Endometrial microvascular endothelial cells (primary cell): ENCODE results near the gene YAF2. TPM values are rescaled to one million over a fixed set of nuclear protein-coding genes. Genes with fewer than 3 reads are reported as not detected.

Experiments
- in situ Hi-C: cut with HindIII; loops from 2 replicates; pipeline ENCODE4 v1.10.0; 2017; ENCODE audit warnings: low sequenced_read_pairs, low pct_unique_long_range_greater_than_20kb; ENCODE audit errors: inconsistent ontology term
- total RNA-seq: library from RNA; depleted of rRNA; stranded (reverse); fragments of >200 nt; gene quantifications from one replicate; pipeline ENCODE4 v1.2.3, GENCODE V29; 2015; ENCODE audit errors: inconsistent ontology term

Gene YAF2
- total RNA-seq, 1 donor from 2014 or later: 11.7 TPM

DNA sequence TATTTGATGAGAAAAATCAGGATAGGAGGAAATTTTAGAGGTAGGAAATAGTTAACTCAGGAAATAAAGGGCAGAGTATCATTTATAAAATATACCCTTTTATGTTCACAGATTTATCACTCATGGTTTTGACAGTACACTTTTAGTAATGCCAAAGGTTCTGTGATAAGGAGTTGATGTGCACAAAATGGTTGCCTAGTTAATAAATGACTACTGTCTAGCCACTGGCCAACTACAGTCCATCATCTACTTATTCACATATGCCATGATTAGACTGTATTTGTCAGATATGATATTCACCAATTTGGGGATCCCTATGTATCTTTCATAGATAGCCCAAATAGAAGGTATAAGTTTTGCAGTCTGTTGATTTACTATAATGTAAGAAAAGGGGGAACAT, 74.1 kb downstream of the YAF2 start:
- in situ Hi-C loops: no loop called here

DNA sequence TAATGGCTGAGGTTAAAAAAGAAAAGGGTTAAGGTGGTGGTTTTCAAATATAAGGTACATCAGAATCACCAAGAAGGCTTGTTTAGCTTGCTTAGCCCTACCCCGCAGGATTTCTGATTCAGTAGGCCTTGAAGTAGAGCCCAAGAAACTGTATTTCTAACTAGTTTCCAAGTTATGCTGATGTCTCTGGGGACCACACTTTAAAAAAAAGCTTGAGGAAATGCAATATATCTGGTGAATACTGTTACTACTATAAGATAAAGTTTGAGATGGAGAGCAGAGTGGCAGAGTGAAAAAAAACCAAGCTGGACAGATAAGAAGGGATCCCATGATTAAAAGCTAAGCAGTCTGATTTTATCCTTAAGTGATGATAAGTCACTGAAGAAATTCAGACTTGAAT, 75.1 kb downstream of the YAF2 start:
- in situ Hi-C loops: no loop called here

DNA sequence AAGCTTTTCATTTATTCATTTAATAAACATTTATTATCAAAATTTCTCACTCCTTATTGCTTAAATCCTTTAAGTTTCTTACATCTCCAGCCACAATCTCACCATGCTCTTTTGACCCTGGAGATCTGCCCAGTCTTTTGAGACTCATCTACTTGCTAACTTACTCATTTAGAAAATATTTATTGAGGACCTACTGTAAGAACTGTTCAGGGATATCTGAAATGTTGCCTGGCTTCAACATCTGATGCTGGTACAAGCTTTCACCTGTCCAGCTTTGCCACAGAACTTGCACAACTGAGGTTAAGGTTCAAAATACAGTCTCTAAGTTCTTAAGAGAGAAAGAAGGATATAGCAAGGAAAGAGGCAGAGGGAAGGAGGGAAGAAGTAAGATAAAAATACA, 75.9 kb downstream of the YAF2 start:
- in situ Hi-C loops: no loop called here

DNA sequence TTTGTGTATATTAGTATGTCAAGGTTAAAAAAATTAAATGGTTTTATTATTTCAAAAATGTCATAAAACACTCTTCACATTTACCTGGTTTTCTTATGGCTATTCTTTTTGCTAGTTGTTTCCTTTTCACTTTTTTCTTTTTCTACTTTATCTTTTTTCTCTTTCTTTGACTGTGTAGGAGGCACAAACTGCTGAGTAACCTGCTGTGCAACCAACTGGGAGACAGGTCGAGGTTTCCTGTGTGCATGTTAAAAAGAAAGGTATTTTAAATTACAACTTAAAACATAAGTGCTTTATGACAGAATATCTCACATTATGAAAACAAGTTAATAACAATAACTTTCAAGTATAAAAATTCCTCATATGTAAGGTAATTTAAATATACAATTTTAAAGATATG, 76.5 kb downstream of the YAF2 start:
- in situ Hi-C loops: no loop called here

DNA sequence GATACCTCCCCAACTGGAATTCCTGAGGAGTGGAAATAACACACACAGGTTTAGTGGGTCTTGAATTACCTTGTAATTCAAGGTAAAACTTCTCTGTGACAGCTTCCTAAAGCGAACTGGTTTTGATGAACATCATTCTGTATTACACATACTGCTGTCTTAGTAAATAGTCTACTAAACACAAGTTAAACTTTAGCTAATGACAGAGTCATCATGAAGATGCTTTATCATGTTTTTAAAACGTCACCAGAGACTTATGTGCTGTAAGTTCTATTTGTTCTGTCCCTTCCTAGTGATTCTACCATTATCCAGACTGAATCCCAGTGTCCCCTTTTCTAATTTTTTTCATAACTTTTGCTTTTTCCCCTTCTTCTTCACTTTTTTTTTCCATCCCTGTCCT, 81.8 kb downstream of the YAF2 start:
- in situ Hi-C loops: loop anchor here (10.0 kb wide), 1 partner anchor 169 kb away; the partner anchor contains the start of genes PPHLN1 and ZCRB1

DNA sequence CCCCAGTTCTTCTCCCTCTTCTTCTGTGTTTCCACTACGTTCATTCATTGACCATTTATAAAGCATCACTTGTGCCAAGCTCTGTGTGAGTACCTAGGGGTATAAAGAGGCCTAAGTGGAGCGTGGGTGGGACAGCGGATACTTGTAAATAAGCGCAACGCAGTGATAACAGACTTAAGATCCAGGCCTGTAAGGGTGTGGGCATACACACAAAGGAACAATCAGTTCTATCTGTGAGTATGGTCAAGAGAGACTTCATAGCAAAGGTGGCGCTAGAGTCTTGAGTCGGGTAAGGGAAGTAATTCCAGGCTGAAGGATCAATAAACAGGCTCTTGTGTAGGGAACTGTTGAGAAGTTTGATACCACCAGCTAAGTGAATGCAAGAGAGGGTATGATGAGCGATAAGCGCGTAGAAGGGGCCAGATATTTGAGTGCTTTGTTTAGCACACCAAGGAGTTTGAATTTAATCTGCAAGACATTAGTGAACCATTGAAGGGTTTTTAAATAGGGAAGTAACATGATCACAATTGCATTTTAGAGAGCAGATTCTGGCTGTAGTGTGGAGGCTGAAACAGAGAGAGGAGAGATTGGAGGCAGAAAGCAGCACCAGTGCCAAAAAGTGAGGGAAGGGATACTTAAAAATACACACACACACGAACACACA, 92.4 kb downstream of the YAF2 start:
- in situ Hi-C loops: no loop called here

DNA sequence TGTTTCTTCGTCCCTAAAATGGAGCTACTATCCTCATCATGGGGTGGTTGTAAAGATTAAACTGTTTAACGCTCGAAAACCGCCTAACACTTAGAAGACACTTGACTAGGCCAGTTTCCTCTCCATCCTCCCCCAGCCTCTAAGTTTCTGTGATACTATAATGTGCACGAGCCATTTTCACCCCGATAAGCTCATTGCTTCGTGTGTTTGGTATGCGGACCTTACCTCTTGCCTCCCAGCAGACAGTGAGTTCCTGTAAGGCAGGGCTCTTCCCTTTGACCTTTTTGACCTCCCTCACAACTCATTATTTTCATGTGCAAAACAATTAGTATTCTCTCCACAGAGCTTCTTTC, 92.9 kb downstream of the YAF2 start:
- in situ Hi-C loops: no loop called here

DNA sequence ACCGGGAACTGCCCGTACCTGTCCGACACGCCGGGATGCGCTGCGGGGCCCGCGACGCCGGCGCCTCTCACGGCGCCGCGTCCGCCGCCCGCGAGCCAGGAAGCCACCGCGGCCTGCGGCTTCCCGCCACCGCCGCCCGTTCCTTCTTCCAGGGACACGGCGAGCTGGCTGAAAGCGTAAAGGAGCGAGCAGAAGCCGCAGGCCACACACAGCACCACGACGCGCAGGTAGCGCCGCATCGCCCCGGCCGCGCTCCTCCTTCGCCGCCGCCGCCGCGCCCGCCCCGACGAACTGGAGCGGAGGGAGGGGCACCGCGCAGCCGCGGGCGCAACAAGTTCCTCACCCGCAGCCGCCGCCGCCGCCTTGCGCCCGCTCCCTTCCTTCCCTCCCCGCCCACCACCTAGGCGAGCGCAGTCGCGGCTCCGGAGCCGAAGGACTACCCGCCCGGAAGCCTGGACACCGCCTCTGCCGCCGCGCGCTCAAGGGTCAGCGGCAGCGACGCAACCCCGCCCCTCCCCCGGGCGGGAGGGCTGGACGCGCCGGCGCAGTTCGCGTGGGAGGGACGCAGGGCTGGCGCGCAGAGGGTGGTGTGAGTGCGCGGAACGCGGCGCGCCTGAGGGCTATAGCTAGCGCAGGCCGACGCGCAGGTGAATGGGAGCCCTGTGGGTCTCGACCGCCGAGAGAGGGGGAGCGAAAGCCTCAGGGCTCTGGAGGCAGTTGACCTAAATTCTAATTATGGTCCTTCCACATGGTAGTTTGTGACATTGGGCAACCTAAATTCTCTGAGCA, 93.4 kb downstream of the YAF2 start, which contains the start of gene GXYLT1:
Gene GXYLT1, minus strand, starts transcription at position 467 of the 789 bp plus-strand sequence. Its CDS starts 228 bp downstream, at position 239.
- in situ Hi-C loops: no loop called here

DNA sequence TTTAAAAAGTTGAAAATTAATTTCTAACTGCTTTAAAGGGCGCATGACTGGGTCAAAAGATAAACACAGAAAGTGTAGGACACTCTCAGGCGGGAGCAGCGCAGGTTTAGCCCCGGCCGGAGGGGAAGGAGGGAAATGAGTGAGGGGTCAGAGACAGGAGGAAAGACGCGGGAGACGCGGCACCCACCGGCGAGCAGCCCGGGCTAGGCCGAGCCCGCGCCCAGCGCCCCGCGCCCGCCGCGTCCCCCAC, 94.0 kb downstream of the YAF2 start:
- in situ Hi-C loops: no loop called here

DNA sequence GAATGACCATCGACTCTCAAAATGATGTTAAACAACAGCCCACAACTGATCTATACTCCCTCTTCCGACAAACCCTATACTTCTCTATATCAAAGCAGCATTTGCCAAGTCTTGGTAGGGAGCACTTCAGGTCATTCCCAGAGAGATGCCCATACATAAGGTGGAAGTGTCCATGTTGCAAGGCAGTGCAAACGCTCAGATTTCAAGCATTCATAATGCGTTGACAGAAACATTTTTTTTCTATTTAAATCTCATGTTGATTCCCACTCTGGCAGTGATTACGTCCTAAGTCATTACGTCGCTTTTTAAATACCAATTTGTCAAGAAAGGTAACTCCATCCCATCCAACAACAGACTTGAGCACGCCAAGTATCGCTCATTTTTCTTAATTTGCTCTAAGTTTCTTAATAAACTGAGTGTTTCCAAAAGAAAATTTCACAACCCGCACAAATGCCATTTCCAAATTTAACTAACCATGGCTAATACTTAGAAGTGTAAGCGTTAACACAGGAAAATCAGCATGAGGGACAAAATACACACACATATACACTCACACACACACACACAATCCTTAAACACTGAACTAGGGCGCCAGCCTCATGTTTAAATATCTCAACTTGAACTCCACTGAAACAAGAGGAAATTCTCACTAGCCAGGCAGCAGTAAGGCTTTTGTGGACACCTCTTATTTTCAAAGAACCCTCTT, 94.4 kb downstream of the YAF2 start:
- in situ Hi-C loops: no loop called here

DNA sequence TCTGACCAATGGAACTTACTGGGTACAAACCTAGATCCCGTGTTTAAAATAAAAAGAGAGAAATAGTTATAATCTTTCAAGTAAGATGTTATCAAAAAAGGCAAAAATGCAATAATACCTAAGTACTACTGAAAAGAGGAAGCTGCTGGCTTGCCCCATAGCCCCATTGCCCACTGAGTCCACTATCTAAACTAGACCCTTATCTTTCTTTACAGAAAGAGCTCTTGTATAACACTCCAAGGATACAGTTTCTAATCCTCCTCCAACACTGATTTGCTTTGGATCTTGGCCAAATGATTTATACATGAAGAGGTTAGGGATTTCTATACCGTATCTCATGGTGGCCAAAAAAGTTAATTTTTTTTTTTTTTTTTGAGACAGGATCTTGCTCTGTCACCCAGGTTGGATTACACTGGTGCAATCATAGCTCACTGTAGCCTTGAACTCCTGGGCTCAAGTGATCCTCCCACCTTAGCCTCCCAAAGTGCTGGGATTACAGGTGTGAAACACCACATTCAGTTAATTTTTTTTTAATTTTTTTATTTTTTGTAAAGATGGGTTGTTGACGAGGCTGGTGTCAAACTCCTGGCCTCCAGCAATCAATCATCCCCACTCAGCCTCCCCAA, 96.0 kb downstream of the YAF2 start:
- in situ Hi-C loops: no loop called here

DNA sequence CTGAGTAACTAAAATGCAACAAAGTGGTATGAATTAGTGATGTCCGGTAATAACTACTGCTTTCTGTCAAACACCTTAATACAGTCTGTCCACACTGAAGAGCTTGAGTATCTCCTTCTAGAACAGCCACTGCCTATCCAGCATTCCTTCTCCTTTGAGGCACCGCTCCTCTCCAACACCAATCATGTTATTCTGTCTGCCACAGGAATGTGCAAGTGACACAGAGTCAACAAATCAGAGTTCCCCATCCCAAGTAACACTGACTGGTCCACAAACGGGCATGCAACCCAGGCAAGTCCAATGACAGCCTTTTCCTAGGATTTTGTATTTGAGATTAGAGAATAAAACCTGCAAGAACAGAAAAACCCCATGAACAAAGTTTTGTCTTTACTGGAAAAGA, 97.1 kb downstream of the YAF2 start:
- in situ Hi-C loops: no loop called here

DNA sequence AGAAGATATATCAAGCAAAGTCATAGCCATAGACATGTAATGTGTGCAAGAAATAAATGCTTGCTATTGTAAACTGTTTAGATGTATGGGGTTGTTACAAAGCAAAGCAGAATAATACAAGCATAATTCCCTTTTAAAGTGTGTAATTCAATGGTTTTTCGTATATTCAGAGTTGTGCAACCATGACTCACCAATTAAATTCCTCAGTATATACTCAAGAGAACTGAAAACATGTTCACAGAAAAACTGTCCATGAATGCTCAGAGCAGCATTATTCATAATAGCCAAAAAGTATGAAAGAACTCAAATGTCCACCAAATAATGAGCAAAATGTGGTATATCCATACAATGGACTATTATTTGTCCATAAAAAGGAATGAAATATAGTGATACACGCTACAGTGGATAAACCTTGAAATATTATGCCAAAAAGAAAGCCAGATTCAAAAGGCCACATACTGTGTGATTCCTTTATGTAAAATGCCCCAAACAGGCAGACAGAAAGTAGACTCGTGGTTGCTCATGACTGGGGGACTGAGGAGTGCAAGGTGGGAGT, 102.7 kb downstream of the YAF2 start:
- in situ Hi-C loops: no loop called here

DNA sequence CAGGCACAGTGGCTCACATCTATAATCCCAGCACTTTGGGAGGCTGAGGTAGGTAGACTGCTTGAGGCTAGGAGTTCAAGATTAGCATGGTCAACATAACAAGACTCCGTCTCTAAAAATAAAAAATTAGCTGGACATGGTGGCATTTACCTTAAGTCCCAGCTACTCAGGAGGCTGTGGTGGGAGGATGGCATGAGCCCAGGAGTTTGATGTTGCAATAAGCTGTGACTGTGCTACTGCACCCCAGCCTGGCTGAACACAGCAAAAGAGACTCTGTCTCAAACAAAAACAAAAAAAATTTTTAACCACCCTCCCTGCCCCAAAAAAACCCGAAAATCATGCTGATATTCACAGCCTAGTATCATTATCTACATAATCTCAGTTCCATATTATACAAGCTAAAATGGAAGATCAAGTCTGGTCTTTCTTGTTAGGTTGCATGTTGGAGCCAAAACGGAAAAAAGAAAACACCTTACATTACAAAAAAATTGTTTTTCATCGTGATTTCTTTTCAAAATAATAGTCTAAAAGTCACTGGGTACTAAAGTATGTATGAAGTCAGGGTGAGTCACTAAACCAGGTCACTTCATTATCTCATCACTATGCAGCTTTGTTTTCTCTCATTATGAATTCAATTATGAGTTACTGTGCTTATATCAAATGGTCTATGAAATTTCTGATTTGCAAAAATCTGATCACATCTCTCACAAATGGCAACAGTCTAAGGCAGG, 107.2 kb downstream of the YAF2 start:
- in situ Hi-C loops: no loop called here

DNA sequence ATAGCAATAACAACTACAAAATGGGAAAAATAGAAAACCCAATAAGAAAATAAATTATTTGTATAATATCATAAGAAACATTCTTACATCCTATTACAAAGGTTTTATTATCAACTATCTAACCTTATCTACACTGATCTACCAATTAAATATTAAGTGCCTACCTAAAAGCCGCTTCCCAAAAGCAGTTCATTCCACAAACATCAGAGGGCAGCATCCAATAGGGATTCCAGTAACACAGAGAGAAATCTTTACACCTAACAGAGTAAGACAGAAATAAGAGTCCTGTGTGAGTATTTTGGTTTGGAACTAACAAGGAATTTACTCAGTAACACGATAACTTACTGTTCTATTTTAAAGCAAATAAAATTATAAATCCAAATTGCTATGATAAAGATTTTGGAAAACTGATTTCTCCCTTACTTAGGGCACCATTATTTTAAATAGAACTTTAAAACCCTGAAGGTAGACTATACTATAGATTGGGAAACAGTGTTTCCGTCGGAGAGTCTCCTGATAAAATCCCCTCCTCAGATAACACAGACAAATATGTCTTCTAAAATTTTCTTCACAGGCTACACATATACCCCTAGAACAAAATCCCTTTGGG, 108.3 kb downstream of the YAF2 start:
- in situ Hi-C loops: no loop called here

DNA sequence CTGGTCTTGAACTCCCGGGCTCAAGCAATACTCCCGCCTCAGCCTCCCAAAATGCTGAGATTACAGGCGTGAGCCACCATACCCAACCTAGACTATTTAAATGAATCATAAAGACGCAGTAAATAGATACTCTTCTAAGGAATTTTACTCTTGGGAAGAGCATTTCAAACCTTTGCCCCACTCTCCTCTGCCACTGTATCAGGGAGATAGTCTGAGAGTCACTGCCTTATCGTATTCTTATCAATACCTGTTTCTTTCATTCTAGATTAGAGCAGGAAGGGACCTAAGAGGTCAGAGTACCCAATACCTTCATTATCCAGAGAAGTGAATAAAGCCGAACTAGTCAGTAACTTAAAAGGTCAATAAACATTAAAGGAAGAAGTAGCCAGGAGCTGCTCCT, 109.2 kb downstream of the YAF2 start:
- in situ Hi-C loops: no loop called here

DNA sequence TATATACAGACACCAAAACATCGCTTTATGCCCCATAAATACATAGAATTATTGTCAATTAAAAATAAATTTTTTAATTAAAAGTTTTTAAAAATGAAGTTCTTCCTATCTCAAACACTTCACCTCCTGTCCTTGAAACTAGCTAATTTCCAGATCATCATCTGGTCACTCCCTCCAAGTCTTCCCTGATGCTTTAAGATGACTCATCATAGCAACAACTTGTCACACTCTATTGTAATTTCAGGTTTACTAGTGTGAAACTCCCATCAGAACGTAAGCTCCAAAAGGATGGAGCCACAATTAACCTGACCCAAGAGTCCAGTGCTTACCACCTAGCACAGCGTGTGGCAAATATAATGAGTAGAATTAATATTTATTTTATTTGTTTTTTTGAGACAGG, 109.7 kb downstream of the YAF2 start:
- in situ Hi-C loops: no loop called here

DNA sequence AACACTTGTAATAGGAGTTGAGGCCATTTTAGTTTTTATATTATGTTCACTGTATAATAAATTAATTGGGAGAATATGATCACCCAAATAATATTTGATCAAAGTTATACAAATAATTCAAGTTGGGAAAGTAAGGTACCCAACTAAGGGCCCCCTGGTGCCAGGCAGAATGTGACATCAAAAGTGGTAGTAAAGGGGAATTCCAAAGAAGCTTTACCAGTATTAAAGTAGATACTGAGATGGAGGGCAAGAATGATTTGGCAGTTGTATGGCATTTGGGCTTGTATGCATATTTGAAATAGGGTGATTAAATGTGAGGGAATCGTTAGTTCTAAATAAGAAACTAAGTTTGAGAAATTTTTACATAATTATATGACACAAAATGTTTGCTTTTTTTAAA, 111.1 kb downstream of the YAF2 start:
- in situ Hi-C loops: no loop called here

DNA sequence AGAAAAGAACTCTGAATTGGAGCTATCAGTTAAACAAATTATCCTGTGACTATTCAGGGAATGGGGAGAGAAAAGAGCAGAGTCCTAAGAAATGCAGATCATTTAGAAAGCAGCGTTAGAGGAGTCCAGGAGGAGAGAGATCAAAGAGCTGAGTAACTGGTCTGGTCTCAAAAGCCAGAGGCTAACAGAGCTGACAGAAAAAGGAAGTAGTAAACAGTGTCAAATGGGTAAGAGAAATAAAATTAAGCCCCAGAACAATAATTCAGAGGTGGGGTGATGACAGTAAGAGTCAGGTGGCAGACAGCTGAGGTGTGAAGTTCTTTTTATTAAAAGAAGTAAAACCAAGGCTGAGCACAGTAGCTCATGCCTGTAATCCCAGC, 112.7 kb downstream of the YAF2 start:
- in situ Hi-C loops: no loop called here
